Neural progenitor cell (in vitro differentiated cells): Measurements from ENCODE around the gene SPEN. TPM values are rescaled to one million over a fixed set of nuclear protein-coding genes. Genes with fewer than 3 reads are reported as not detected.

Experiments
- DNase-seq: peaks from one replicate; pipeline ENCODE4 v3.0.0-alpha.2; 2016; ENCODE audit warnings: low spot score
- H2AFZ ChIP-seq: fragments of 200-600 bp; sonication (generic); replicated peaks from 2 replicates; pipeline ENCODE4 v1.6.1; 2016; ENCODE audit warnings: antibody characterized with exemption
- H3F3A ChIP-seq: fragments of 200-600 bp; sonication (generic); 2 replicates; pipeline ENCODE4 v1.6.1; 2016; ENCODE audit warnings: antibody characterized with exemption, low read depth
- H3K27ac ChIP-seq: fragments of 200-600 bp; sonication (generic); 2 replicates; pipeline ENCODE4 v1.5.1; 2016; ENCODE audit warnings: mild to moderate bottlenecking
- H3K27me3 ChIP-seq: fragments of 200-600 bp; sonication (generic); 2 replicates; pipeline ENCODE4 v1.6.1; 2016; ENCODE audit warnings: mild to moderate bottlenecking, moderate library complexity
- H3K36me3 ChIP-seq: fragments of 200-600 bp; sonication (generic); 2 replicates; pipeline ENCODE4 v1.5.1; 2016
- H3K4me1 ChIP-seq: fragments of 200-600 bp; sonication (generic); 2 replicates; pipeline ENCODE4 v1.6.1; 2016; ENCODE audit warnings: mixed run types
- H3K4me2 ChIP-seq: fragments of 200-600 bp; sonication (generic); 2 replicates; pipeline ENCODE4 v1.6.1; 2016
- H3K4me3 ChIP-seq: fragments of 200-600 bp; sonication (generic); 2 replicates; pipeline ENCODE4 v1.5.1; 2016
- H3K79me2 ChIP-seq: fragments of 200-600 bp; sonication (generic); 2 replicates; pipeline ENCODE4 v1.6.1; 2016; ENCODE audit warnings: low read depth
- H3K9ac ChIP-seq: fragments of 200-600 bp; sonication (generic); 2 replicates; pipeline ENCODE4 v1.6.1; 2016
- H3K9me3 ChIP-seq: fragments of 200-600 bp; sonication (generic); 2 replicates; pipeline ENCODE4 v1.5.1; 2016; ENCODE audit warnings: low read depth
- H4K20me1 ChIP-seq: fragments of 200-600 bp; sonication (generic); 2 replicates; pipeline ENCODE4 v1.6.1; 2016; ENCODE audit warnings: low read depth
- H3K27ac Mint-ChIP-seq: 3 replicates; pipeline ENCODE4 v1.8.0; 2021; ENCODE audit warnings: mixed read lengths
- H3K27me3 Mint-ChIP-seq: 2 replicates; pipeline ENCODE4 v1.8.0; 2022; ENCODE audit warnings: low read depth, mild to moderate bottlenecking, inconsistent platforms, moderate library complexity, mixed read lengths; ENCODE audit not compliant: insufficient read depth
- H3K36me3 Mint-ChIP-seq: 3 replicates; pipeline ENCODE4 v1.8.0; 2021; ENCODE audit warnings: mixed read lengths
- H3K4me1 Mint-ChIP-seq: 3 replicates; pipeline ENCODE4 v1.8.0; 2021; ENCODE audit warnings: mixed read lengths
- H3K4me3 Mint-ChIP-seq: 3 replicates; pipeline ENCODE4 v1.8.0; 2021; ENCODE audit warnings: mild to moderate bottlenecking, moderate library complexity, mixed read lengths
- H3K9me3 Mint-ChIP-seq: 3 replicates; pipeline ENCODE4 v1.8.0; 2020; ENCODE audit warnings: mixed read lengths
- EZH2 ChIP-seq: fragments of 200-600 bp; sonication (generic); IDR thresholded peaks from 2 replicates; pipeline ENCODE4 v1.6.1; 2017; ENCODE audit warnings: antibody characterized with exemption, mild to moderate bottlenecking, moderate library complexity
- EZH2phosphoT487 ChIP-seq: fragments of 200-600 bp; sonication (generic); IDR thresholded peaks from 2 replicates; pipeline ENCODE4 v1.6.1; 2017; ENCODE audit warnings: antibody characterized with exemption
- total RNA-seq: library from RNA; depleted of rRNA; stranded (reverse); fragments of >200 nt; gene quantifications from 2 replicates; pipeline ENCODE4 v1.2.3, GENCODE V29; 2015; ENCODE audit warnings: low replicate concordance
- TF ChIP-seq, protein P1 (sequence below): fragments of 200-600 bp; sonication (generic); IDR thresholded peaks from 2 replicates; pipeline ENCODE4 v1.5.1; 2017; ENCODE audit warnings: antibody characterized with exemption, mild to moderate bottlenecking

Gene SPEN
- total RNA-seq, 1 donor from 2014 or later = 59.6 TPM

DNA sequence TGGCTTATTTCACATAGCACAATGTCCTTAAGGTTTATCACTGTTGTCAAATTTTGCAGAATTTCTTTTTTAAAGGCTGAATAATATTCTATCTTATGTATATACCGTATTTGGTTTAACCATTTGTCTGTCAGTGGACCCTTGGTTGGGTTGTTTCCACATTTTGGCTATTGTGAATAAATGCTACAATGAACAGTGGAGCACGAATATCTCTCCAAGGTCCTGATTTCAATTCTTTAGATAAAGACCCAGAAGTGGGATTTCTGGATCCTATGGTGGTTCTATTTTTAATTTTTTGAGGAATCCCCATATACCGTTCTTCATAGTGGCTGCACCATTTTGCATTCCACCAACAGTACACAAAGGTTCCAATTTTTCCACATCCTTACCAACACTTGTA is 134.2 kb downstream of the SPEN start:
- no peak overlapping the region for H3K4me2 ChIP-seq
- H3K4me1 ChIP-seq = no peaks in the 10 kb centered on the region
- H3K27ac ChIP-seq = no peak overlapping the region
- no peak overlapping the region for H2AFZ ChIP-seq
- H3K9me3 ChIP-seq = peaks cover 4% of the 10 kb centered on the region
- Mint-ChIP-seq H3K4me1 (peaks cover 2% of the 10 kb centered on the region), H3K27ac (no peak overlapping the region), H3K4me3 (no peak overlapping the region), H3K27me3 (peaks cover 6% of the 10 kb centered on the region), H3K9me3 (peaks cover 19% of the 10 kb centered on the region), H3K36me3 (no peaks in the 10 kb centered on the region)
- H3K27me3 ChIP-seq = peaks cover 25% of the 10 kb centered on the region
- H3K79me2 ChIP-seq = no peaks in the 10 kb centered on the region
- H3F3A ChIP-seq = no peaks in the 10 kb centered on the region
- TF ChIP-seq, protein P1, sequence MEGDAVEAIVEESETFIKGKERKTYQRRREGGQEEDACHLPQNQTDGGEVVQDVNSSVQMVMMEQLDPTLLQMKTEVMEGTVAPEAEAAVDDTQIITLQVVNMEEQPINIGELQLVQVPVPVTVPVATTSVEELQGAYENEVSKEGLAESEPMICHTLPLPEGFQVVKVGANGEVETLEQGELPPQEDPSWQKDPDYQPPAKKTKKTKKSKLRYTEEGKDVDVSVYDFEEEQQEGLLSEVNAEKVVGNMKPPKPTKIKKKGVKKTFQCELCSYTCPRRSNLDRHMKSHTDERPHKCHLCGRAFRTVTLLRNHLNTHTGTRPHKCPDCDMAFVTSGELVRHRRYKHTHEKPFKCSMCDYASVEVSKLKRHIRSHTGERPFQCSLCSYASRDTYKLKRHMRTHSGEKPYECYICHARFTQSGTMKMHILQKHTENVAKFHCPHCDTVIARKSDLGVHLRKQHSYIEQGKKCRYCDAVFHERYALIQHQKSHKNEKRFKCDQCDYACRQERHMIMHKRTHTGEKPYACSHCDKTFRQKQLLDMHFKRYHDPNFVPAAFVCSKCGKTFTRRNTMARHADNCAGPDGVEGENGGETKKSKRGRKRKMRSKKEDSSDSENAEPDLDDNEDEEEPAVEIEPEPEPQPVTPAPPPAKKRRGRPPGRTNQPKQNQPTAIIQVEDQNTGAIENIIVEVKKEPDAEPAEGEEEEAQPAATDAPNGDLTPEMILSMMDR = no peak
- no peak for TF ChIP-seq EZH2
- TF ChIP-seq EZH2phosphoT487 = no peak
- H3K36me3 ChIP-seq = no peaks in the 10 kb centered on the region
- H3K4me3 ChIP-seq = no peak overlapping the region
- no peaks in the 10 kb centered on the region for H4K20me1 ChIP-seq
- DNase-seq = no peak
- no peak overlapping the region for H3K9ac ChIP-seq

DNA sequence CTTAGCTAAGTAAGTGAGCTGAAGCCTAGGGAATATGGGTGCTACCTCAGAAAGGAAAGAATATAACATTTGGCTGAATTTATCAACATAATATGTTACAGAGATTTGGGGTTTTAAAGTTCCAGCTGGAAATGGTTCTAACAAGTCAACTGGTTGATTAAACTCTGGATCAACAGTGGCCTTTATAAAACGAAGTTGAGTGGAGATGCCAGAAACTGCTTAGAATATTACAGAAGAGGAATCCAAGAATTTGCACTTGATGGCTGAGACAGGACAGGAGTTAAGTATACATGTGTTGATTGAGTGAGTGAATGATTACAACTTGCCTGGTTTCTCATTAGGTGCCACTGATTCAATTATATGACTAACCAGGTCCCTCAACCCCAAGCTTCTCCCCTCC is 135.8 kb downstream of the SPEN start:
- Histone ChIP-seq H3K4me3 (no peak overlapping the region), H3K9ac (no peak overlapping the region), H3K9me3 (no peaks in the 10 kb centered on the region), H3K4me2 (no peak overlapping the region), H3K4me1 (no peaks in the 10 kb centered on the region), H4K20me1 (no peaks in the 10 kb centered on the region), H3K27ac (no peak overlapping the region), H3F3A (no peaks in the 10 kb centered on the region), H3K36me3 (no peaks in the 10 kb centered on the region), H3K27me3 (peaks cover 25% of the 10 kb centered on the region), H3K79me2 (no peaks in the 10 kb centered on the region), H2AFZ (no peak overlapping the region)
- H3K27me3 Mint-ChIP-seq = peaks cover 12% of the 10 kb centered on the region
- no peak overlapping the region for H3K27ac Mint-ChIP-seq
- TF ChIP-seq EZH2phosphoT487 (no peak), EZH2 (no peak)
- TF ChIP-seq, protein P1 = no peak
- H3K4me3 Mint-ChIP-seq = no peak overlapping the region
- peaks cover 17% of the 10 kb centered on the region for H3K9me3 Mint-ChIP-seq
- no peaks in the 10 kb centered on the region for H3K36me3 Mint-ChIP-seq
- H3K4me1 Mint-ChIP-seq = peaks cover 4% of the 10 kb centered on the region
- DNase-seq = no peak

DNA sequence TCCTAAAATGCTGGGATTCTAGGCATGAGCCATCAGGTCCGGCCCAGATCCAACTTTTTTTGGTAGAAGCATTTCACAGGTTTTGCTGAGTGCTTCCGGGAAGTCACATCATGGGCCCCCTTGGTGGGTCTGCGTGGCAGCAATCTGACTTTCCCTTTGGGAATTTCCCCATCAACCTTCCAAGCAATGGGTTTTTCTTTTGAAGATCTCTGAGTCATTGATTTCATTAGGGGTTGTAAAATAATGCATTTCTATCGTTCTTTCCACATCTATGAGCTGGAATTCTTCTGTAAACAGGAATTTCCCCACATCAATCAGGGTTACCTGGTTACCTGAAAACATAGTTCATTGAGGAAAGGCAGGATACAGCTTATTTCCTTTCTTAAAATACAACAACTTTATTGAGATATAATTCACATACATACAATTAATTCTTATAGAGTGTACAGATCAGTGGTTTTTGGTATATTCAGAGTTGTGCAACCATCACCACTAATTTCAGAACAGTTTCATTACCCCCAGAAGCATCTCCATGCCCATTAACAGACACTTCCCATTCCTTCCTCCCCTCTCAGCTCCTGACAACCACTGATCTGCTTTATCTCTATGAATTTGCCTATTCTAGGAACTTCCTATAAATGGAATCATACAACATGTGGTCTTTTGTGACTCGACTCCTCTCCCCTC is 138.2 kb downstream of the SPEN start:
- H3K9me3 ChIP-seq = no peaks in the 10 kb centered on the region
- H3K4me2 ChIP-seq = no peak overlapping the region
- H3K27me3 ChIP-seq = peaks cover 12% of the 10 kb centered on the region
- H3K36me3 ChIP-seq = no peaks in the 10 kb centered on the region
- peaks cover 9% of the 10 kb centered on the region for H3K4me1 Mint-ChIP-seq
- peaks cover 15% of the 10 kb centered on the region for H3K27me3 Mint-ChIP-seq
- no peak overlapping the region for H3K9ac ChIP-seq
- no peak overlapping the region for H2AFZ ChIP-seq
- no peaks in the 10 kb centered on the region for H3K4me1 ChIP-seq
- no peak for DNase-seq
- H3K4me3 Mint-ChIP-seq = no peak overlapping the region
- H3K79me2 ChIP-seq = no peaks in the 10 kb centered on the region
- H3K27ac Mint-ChIP-seq = no peak overlapping the region
- H4K20me1 ChIP-seq = no peaks in the 10 kb centered on the region
- TF ChIP-seq EZH2 = no peak
- TF ChIP-seq, protein P1 = no peak
- no peak for TF ChIP-seq EZH2phosphoT487
- no peak overlapping the region for H3K4me3 ChIP-seq
- no peaks in the 10 kb centered on the region for H3F3A ChIP-seq
- H3K9me3 Mint-ChIP-seq = peaks cover 17% of the 10 kb centered on the region
- H3K27ac ChIP-seq = no peak overlapping the region
- no peaks in the 10 kb centered on the region for H3K36me3 Mint-ChIP-seq
